DOHH2 (cell line): Measurements from ENCODE around the gene ITPR1.

Experiments
- CTCF ChIP-seq: fragments of 200-600 bp; sonication (generic); IDR thresholded peaks from one replicate; pipeline ENCODE4 v1.5.1; 2014; ENCODE audit warnings: antibody characterized with exemption, mild to moderate bottlenecking, low read depth, low read length; ENCODE audit not compliant: poor library complexity, severe bottlenecking
- EZH2phosphoT487 ChIP-seq: fragments of 200-600 bp; sonication (generic); IDR thresholded peaks from 2 replicates; pipeline ENCODE4 v1.6.1; 2017; ENCODE audit warnings: borderline replicate concordance, mild to moderate bottlenecking, antibody characterized with exemption, low read length, moderate library complexity, mixed read lengths

- TF ChIP-seq CTCF (no peak), EZH2phosphoT487 (no peak)
Measured at GRCh38 chr3:4887177-4887576, 394.0 kb downstream of the ITPR1 start.
